Transverse colon (tissue), 3 donors: ENCODE results near the gene GPR15.

Experiments used
- POLR2A ChIP-seq: fragments of 450-650 bp; IDR thresholded peaks from one replicate; pipeline ENCODE4 v1.6.1; 2016; ENCODE audit warnings: antibody characterized with exemption, mild to moderate bottlenecking, moderate library complexity
- TF ChIP-seq, protein P1 (sequence below), 5 experiments: fragments of 200-600 bp in 3 of 5; fragments of 450-650 bp in 2 of 5; sonication (generic) in 3 of 5; IDR thresholded peaks; 1 replicate in 2 of 5; 2 replicates in 3 of 5; pipeline ENCODE4 v1.5.1; 2016 to 2017; ENCODE audit warnings: antibody characterized with exemption in 5 of 5, inconsistent platforms in 3 of 5, mild to moderate bottlenecking in 2 of 5, moderate library complexity in 1 of 5

DNA sequence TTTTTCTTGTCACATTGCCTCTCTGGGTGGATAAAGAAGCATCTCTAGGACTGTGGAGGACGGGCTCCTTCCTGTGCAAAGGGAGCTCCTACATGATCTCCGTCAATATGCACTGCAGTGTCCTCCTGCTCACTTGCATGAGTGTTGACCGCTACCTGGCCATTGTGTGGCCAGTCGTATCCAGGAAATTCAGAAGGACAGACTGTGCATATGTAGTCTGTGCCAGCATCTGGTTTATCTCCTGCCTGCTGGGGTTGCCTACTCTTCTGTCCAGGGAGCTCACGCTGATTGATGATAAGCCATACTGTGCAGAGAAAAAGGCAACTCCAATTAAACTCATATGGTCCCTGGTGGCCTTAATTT, 478 bp downstream of the GPR15 start:
- no peak for TF ChIP-seq POLR2A
- TF ChIP-seq, protein P1, sequence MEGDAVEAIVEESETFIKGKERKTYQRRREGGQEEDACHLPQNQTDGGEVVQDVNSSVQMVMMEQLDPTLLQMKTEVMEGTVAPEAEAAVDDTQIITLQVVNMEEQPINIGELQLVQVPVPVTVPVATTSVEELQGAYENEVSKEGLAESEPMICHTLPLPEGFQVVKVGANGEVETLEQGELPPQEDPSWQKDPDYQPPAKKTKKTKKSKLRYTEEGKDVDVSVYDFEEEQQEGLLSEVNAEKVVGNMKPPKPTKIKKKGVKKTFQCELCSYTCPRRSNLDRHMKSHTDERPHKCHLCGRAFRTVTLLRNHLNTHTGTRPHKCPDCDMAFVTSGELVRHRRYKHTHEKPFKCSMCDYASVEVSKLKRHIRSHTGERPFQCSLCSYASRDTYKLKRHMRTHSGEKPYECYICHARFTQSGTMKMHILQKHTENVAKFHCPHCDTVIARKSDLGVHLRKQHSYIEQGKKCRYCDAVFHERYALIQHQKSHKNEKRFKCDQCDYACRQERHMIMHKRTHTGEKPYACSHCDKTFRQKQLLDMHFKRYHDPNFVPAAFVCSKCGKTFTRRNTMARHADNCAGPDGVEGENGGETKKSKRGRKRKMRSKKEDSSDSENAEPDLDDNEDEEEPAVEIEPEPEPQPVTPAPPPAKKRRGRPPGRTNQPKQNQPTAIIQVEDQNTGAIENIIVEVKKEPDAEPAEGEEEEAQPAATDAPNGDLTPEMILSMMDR (IDR thresholded peaks at IDR 0.05) = no peak
